H1 (cell line): ENCODE data around the gene NHERF2. TPM values are rescaled to one million over a fixed set of nuclear protein-coding genes. Genes with fewer than 3 reads are reported as not detected.

ENCODE experiments used
- BCL11A ChIP-seq, 2 experiments: IDR thresholded peaks; one replicate each; pipeline ENCODE4 v1.6.1; 2011; ENCODE audit warnings: low read depth in 2 of 2, low read length in 2 of 2, mild to moderate bottlenecking in 2 of 2
- CREB1 ChIP-seq: IDR thresholded peaks from 2 replicates; pipeline ENCODE4 v1.6.1; 2012; ENCODE audit warnings: inconsistent platforms
- CTBP2 ChIP-seq: IDR thresholded peaks from 2 replicates; pipeline ENCODE4 v1.7.0; 2011; ENCODE audit warnings: borderline replicate concordance, mild to moderate bottlenecking, moderate library complexity, mixed read lengths, low read length; ENCODE audit not compliant: insufficient read depth, insufficient read length
- POLR2A ChIP-seq, 2 experiments: IDR thresholded peaks; 1 replicate in 1 of 2; 2 replicates in 1 of 2; pipeline ENCODE4 v1.6.1; 2011; ENCODE audit warnings: low read depth in 2 of 2, low read length in 2 of 2, mild to moderate bottlenecking in 2 of 2; ENCODE audit errors: control extremely low read depth in 1 of 2
- SIN3A ChIP-seq, 2 experiments: IDR thresholded peaks in 1 of 2; conservative IDR thresholded peaks in 1 of 2; 2 replicates each; pipeline ENCODE4 v1.6.1; 2011 to 2012; ENCODE audit warnings: low read length in 2 of 2, improper control_type of control experiment in 1 of 2, low read depth in 1 of 2, mild to moderate bottlenecking in 1 of 2
- TAF1 ChIP-seq: IDR thresholded peaks from 2 replicates; pipeline ENCODE4 v1.6.1; 2011; ENCODE audit warnings: mild to moderate bottlenecking, low read depth, low read length
- TBP ChIP-seq: IDR thresholded peaks from 2 replicates; pipeline ENCODE4 v1.6.1; 2011; ENCODE audit warnings: low read depth, low read length, improper control_type of control experiment
- TCF12 ChIP-seq: IDR thresholded peaks from 2 replicates; pipeline ENCODE4 v1.6.1; 2011; ENCODE audit warnings: low read depth, mild to moderate bottlenecking, low read length
- polyA plus RNA-seq, 7 experiments: library from polyadenylated mRNA; depleted of rRNA in 3 of 7; stranded (reverse) in 5 of 7; unstranded in 2 of 7; fragments of >200 nt in 5 of 7; fragments of 200-250 nt in 2 of 7; gene quantifications; 1 replicate in 5 of 7; 2 replicates in 1 of 7; 4 replicates in 1 of 7; pipeline versions ENCODE4 v1.2.1 to v1.2.3, GENCODE V29; 2011 to 2013; ENCODE audit warnings: missing spikeins in 2 of 7, mixed read lengths in 2 of 7
- total RNA-seq: library from RNA; stranded (reverse); fragmentation: NEBNext Ultra II Directional; extraction: Animal tissue kit (Norgen Biotek cat#: 25700); gene quantifications from 2 replicates; pipeline ENCODE4 v1.2.1, GENCODE V29; 2021

Gene NHERF2
- total and polyA plus RNA-seq, 2 of the 8 experiments (the other 6 are each of a cell fraction or from before 2014, with no cell fraction given), result 13.9 to 19.3 TPM

DNA sequence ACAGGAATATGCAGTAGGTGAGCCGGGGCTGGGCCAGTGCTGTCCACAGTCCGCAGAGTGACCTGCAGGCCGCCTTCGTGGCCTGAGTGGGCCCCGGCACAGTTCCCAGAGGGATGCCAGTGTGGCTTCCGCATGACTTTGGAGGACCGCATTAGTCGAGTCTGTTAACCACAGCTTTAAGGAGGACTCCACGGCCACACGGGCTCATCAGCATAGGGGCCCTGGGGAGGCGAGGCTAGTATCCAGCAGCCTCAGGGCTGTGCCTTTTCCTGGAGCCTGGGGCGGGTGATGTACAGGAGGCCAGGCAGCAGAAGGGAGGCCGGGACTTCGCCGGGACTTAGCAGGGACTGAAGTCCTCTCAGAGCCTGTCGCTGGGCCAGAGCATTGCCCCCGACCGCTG is 34.3 kb downstream of the NHERF2 start (continued):
- TF ChIP-seq CTBP2 (no peak), POLR2A (IDR thresholded peaks at IDR 0.05; ENCODE audit: control extremely low read depth in 1 of 2, low read depth in 2 of 2, low read length in 2 of 2) (no peak), TBP (no peak), CREB1 (no peak), SIN3A (conservative IDR thresholded peaks at IDR 0.05 in 1 of 2, IDR thresholded peaks at IDR 0.05 in 1 of 2; ENCODE audit: low read depth in 1 of 2, low read length in 2 of 2) (no peak), TAF1 (no peak), TCF12 (no peak), BCL11A (IDR thresholded peaks at IDR 0.05; ENCODE audit: low read depth in 2 of 2, low read length in 2 of 2) (no peak)
